Measurements from ENCODE around the gene HTT.

Gene HTT

DNA sequence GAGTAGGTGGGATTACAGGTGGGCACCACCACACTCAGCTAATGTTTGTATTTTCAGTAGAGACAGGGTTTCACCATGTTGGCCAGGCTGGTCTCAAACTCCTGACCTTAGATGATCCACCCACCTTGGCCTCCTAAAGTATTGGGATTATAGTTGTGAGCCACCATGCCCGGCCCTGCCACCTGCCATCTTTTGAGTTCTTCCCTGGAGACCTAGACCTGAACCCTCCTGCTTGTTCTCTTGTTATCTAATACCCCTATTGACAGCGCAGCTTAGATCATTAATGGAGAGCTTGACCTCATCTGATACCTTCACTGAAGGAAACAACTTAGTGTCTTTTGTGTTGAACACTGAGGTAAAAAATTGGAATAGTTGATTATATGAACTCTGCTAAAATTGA lies 53.6 kb downstream of the HTT start:
- no peak for DNase-seq (ENCODE audit: low read depth, low spot score)
- H3K9me3 ChIP-seq (ENCODE audit: low read depth, low read length): no peaks in the 10 kb centered on the region
- H3K4me3 ChIP-seq: no peak overlapping the region
- peaks cover 72% of the 10 kb centered on the region for H3K36me3 ChIP-seq (ENCODE audit: insufficient read depth, low read length)
- no peak for TF ChIP-seq EZH2 (IDR thresholded peaks at IDR 0.05)
- no peak for TF ChIP-seq POLR2AphosphoS5 (IDR thresholded peaks at IDR 0.05; ENCODE audit: borderline replicate concordance, low read depth, low read length)
- no peak for TF ChIP-seq FOXP2 (optimal IDR thresholded peaks at IDR 0.05; ENCODE audit: control extremely low read depth, extremely low read length, insufficient read depth)
- no peak overlapping the region for H3K9ac ChIP-seq (ENCODE audit: insufficient read length)
- no peak overlapping the region for H3K27ac ChIP-seq

DNA sequence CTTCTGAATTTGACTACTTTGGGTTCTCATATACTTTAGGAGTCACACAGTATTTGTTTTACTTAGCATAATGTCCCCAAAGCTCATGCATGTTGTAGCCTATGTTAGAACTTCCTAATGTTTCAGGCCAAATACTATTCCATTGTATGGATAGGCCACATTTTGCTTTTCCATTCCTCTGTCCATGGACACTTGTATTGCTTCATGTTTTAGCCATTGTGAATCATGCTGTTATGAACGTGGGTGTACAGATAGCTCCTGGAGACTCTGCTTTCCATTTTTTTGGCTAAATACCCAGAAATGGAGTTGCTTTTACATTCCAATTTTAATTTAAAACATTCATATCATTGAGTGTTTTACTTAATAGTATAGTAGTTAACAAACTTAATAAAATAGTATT lies 54.5 kb downstream of the HTT start:
- peaks cover 78% of the 10 kb centered on the region for H3K36me3 ChIP-seq (ENCODE audit: insufficient read depth, low read length)
- no peak overlapping the region for H3K4me3 ChIP-seq
- no peak for TF ChIP-seq EZH2 (IDR thresholded peaks at IDR 0.05)
- TF ChIP-seq FOXP2 (optimal IDR thresholded peaks at IDR 0.05; ENCODE audit: control extremely low read depth, extremely low read length, insufficient read depth): no peak
- no peak for TF ChIP-seq POLR2AphosphoS5 (IDR thresholded peaks at IDR 0.05; ENCODE audit: borderline replicate concordance, low read depth, low read length)
- no peak for DNase-seq (ENCODE audit: low read depth, low spot score)
- no peak overlapping the region for H3K9ac ChIP-seq (ENCODE audit: insufficient read length)
- H3K27ac ChIP-seq: no peak overlapping the region
- no peaks in the 10 kb centered on the region for H3K9me3 ChIP-seq (ENCODE audit: low read depth, low read length)

DNA sequence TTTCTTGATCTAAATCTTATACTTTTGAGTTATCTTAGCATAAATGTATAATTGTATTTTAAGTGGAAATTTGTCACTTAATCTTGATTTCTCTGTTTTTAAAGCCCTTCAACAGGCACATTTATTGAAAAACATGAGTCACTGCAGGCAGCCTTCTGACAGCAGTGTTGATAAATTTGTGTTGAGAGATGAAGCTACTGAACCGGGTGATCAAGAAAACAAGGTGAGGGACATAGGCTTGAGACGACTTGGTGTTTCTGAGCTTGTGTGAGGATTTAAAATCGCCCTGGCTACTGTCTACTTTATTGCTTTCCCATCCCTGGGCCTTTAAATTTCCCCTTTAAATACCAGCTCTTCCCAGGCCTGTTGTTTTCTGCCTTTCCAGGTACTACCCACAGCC lies 55.7 kb downstream of the HTT start:
- Histone ChIP-seq H3K9ac (ENCODE audit: insufficient read length) (no peak overlapping the region), H3K9me3 (ENCODE audit: low read depth, low read length) (no peaks in the 10 kb centered on the region), H3K27ac (no peak overlapping the region), H3K36me3 (ENCODE audit: insufficient read depth, low read length) (peaks cover 86% of the 10 kb centered on the region), H3K4me3 (no peak overlapping the region)
- no peak for DNase-seq (ENCODE audit: low read depth, low spot score)
- TF ChIP-seq EZH2 (IDR thresholded peaks at IDR 0.05) (no peak), FOXP2 (optimal IDR thresholded peaks at IDR 0.05; ENCODE audit: control extremely low read depth, extremely low read length, insufficient read depth) (no peak), POLR2AphosphoS5 (IDR thresholded peaks at IDR 0.05; ENCODE audit: borderline replicate concordance, low read depth, low read length) (no peak)

DNA sequence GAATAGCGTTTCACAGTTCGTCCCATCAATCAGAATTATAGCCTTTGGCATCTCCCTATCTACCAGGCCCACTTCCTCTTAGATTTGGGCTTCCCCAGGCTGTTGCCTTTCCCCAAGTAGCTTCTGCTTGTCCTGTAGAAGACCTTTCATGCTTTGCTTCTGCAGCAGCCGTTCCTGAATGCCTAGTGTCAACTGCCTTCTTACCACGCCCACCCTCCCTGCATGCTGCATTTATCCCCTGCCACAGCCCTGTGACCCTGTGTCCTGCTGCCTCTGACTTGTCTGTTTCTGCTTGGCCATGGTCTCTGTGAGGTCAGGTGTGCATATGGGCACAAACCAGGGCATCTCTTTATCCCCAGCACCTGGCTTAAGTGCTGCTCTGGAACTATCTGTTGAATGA lies 56.3 kb downstream of the HTT start:
- peaks cover 88% of the 10 kb centered on the region for H3K36me3 ChIP-seq (ENCODE audit: insufficient read depth, low read length)
- TF ChIP-seq FOXP2 (optimal IDR thresholded peaks at IDR 0.05; ENCODE audit: control extremely low read depth, extremely low read length, insufficient read depth) (no peak), EZH2 (IDR thresholded peaks at IDR 0.05) (no peak), POLR2AphosphoS5 (IDR thresholded peaks at IDR 0.05; ENCODE audit: borderline replicate concordance, low read depth, low read length) (no peak)
- DNase-seq (ENCODE audit: low read depth, low spot score): no peak
- no peak overlapping the region for H3K9ac ChIP-seq (ENCODE audit: insufficient read length)
- no peak overlapping the region for H3K4me3 ChIP-seq
- no peaks in the 10 kb centered on the region for H3K9me3 ChIP-seq (ENCODE audit: low read depth, low read length)
- H3K27ac ChIP-seq: no peak overlapping the region

DNA sequence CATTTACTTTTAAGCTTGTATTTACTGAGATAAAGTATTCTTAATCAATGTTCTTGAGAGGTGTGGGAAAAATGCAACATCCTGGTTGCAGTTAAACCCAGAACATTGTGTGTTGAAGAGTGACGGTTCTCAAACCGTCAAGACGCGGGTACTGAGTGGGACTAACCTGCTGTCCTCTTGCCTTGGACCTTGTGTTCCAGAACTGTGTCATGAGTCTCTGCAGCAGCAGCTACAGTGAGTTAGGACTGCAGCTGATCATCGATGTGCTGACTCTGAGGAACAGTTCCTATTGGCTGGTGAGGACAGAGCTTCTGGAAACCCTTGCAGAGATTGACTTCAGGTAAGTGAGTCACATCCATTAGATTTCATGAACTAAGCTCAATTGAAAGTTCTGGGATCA lies 59.7 kb downstream of the HTT start:
- Histone ChIP-seq H3K36me3 (ENCODE audit: insufficient read depth, low read length) (peaks cover 67% of the 10 kb centered on the region), H3K9me3 (ENCODE audit: low read depth, low read length) (no peaks in the 10 kb centered on the region), H3K9ac (ENCODE audit: insufficient read length) (no peak overlapping the region), H3K27ac (no peak overlapping the region), H3K4me3 (no peak overlapping the region)
- TF ChIP-seq EZH2 (IDR thresholded peaks at IDR 0.05) (no peak), FOXP2 (optimal IDR thresholded peaks at IDR 0.05; ENCODE audit: control extremely low read depth, extremely low read length, insufficient read depth) (no peak), POLR2AphosphoS5 (IDR thresholded peaks at IDR 0.05; ENCODE audit: borderline replicate concordance, low read depth, low read length) (no peak)
- DNase-seq (ENCODE audit: low read depth, low spot score): no peak

DNA sequence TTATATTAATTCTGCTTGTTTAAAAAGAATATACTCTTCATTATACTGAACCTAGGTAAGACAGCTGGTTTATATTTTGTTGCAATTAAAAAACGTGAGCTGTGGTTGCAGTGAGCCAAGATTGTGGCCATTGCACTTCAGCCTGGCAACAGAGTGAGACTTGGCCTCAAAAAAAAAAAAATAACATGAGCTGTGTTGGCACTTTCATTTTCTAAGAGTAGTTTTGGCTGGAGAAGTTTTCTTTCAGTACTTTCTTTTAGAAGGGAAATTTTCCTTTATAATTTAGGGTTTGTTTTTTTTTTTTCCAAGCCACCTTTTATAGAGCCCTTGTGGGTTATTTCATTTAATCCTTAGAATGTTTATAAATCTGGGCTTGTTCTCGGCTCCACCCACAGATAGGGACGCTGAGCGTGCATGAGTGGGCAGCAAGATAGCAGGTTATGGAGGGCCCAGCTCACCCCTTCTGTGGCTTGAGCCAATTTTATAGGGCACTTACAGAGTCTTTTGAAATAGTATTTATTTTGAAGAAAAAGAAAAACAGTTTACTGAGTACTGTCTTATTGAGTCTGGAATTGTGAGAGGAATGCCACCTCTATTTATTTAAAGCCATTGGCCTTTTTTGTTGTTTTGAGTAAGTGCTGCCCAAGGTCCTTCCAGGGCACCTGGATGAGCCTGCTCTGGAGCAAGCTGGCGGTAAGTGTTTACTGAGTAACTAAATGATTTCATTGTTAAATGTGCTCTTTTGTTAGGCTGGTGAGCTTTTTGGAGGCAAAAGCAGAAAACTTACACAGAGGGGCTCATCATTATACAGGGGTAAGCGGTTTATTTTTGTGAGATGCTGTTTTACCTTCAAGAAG lies 60.9 kb downstream of the HTT start:
- Histone ChIP-seq H3K9ac (ENCODE audit: insufficient read length) (no peak overlapping the region), H3K9me3 (ENCODE audit: low read depth, low read length) (no peaks in the 10 kb centered on the region), H3K27ac (no peak overlapping the region), H3K36me3 (ENCODE audit: insufficient read depth, low read length) (peaks cover 58% of the 10 kb centered on the region), H3K4me3 (no peak overlapping the region)
- no peak for TF ChIP-seq FOXP2 (optimal IDR thresholded peaks at IDR 0.05; ENCODE audit: control extremely low read depth, extremely low read length, insufficient read depth)
- no peak for TF ChIP-seq EZH2 (IDR thresholded peaks at IDR 0.05)
- no peak for TF ChIP-seq POLR2AphosphoS5 (IDR thresholded peaks at IDR 0.05; ENCODE audit: borderline replicate concordance, low read depth, low read length)
- DNase-seq (ENCODE audit: low read depth, low spot score): no peak

DNA sequence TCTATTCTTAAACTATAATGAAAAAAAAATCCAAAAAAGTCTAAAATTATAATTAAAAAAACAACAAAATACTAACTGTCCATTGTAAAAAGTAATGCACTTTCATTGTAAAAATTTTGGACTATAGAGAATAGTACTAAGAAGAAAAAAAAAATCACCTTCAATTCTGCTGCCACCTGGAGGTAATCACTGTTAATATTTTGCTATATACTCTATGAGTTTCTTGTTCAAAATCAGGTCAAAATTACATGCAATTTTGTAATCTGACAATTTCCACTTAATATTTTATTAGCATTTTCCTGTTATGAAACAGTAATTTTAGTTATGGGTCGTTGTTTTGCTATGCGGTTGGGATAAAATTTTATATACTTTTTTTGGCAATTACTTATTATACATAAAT lies 62.0 kb downstream of the HTT start:
- H3K9ac ChIP-seq (ENCODE audit: insufficient read length): no peak overlapping the region
- H3K9me3 ChIP-seq (ENCODE audit: low read depth, low read length): no peaks in the 10 kb centered on the region
- peaks cover 58% of the 10 kb centered on the region for H3K36me3 ChIP-seq (ENCODE audit: insufficient read depth, low read length)
- no peak overlapping the region for H3K4me3 ChIP-seq
- TF ChIP-seq POLR2AphosphoS5 (IDR thresholded peaks at IDR 0.05; ENCODE audit: borderline replicate concordance, low read depth, low read length): no peak
- no peak for TF ChIP-seq EZH2 (IDR thresholded peaks at IDR 0.05)
- no peak for TF ChIP-seq FOXP2 (optimal IDR thresholded peaks at IDR 0.05; ENCODE audit: control extremely low read depth, extremely low read length, insufficient read depth)
- no peak for DNase-seq (ENCODE audit: low read depth, low spot score)
- H3K27ac ChIP-seq: no peak overlapping the region

DNA sequence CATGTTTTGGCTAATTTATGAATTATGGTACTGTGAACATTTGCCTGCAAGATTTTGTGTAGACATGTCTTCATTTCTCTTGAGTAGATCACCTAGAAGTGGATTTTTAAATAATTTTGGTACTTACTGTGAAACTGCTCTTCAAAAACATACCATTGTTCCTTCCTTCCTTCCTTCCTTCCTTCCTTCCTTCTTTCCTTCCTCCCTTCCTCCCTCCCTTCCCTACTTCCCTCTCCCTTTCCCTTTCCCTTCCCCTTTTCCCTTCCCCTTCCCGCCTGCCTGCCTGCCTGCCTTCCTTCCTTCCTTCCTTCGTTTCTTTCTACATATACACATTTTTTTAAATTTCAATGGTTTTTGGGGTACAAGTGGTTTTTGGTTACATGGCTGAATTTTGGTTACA lies 63.4 kb downstream of the HTT start:
- no peak overlapping the region for H3K9ac ChIP-seq (ENCODE audit: insufficient read length)
- no peak for DNase-seq (ENCODE audit: low read depth, low spot score)
- no peaks in the 10 kb centered on the region for H3K9me3 ChIP-seq (ENCODE audit: low read depth, low read length)
- H3K4me3 ChIP-seq: no peak overlapping the region
- peaks cover 47% of the 10 kb centered on the region for H3K36me3 ChIP-seq (ENCODE audit: insufficient read depth, low read length)
- TF ChIP-seq FOXP2 (optimal IDR thresholded peaks at IDR 0.05; ENCODE audit: control extremely low read depth, extremely low read length, insufficient read depth): no peak
- no peak for TF ChIP-seq POLR2AphosphoS5 (IDR thresholded peaks at IDR 0.05; ENCODE audit: borderline replicate concordance, low read depth, low read length)
- no peak for TF ChIP-seq EZH2 (IDR thresholded peaks at IDR 0.05)
- no peak overlapping the region for H3K27ac ChIP-seq
